ENCODE measurements around the gene HUS1B. TPM values are rescaled to one million over a fixed set of nuclear protein-coding genes. Genes with fewer than 3 reads are reported as not detected.

HUS1B gene
- total and polyA plus RNA-seq, 9 of the 15 experiments (the other 6 are each of a cell fraction or from before 2014, with no cell fraction given), result 0.16 to 1.4 (median 0.38) TPM; not detected in 1

DNA sequence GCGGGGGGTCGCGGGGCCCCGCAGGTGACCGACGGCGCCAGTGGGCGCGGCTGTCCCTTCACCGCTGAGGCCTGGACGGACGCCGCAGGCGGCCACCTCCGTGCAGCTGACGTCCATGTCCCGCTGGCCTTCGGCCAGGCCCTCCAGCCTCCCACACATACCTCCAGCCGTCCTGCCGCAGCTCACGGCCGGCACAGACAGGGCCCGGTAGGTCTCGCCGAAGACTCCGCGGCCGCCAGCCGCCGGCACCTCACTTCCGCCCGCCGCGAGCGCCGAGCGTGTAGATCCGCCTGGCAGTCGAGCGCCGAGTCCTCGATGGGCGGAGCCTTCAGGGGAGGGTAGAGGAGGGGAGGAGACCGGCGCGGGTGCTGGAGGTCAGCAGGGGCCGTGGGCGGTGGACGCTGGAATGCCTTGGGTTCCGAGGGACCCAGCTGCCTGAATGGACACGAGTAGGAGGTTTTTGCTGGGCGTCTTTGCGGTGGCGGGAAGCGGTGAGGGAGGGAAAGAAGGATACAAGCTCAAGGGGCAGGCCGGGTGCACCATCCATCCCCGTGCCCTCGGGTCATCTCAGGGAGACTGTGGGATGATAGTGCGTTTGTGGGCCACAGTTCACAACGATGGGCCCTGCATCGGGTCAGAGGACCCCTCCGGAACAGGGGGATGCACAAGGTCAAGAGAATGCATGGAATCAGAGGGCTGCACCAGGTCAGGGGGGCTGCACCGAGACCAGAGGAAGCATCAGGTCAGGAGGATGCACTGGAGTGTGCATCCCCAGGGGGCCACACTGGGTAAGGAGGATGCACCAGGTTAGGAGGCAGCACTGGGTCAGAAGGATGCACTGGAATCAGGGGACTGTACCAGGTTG lies 36.2 kb upstream of the HUS1B start, which contains the start of gene EXOC2 (continued):
- TF ChIP-seq, protein P1, sequence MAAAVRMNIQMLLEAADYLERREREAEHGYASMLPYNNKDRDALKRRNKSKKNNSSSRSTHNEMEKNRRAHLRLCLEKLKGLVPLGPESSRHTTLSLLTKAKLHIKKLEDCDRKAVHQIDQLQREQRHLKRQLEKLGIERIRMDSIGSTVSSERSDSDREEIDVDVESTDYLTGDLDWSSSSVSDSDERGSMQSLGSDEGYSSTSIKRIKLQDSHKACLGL (CRISPR knock-in tag; IDR thresholded peaks at IDR 0.05; ENCODE audit: borderline replicate concordance, poor library complexity, severe bottlenecking), result no peak
- TF ChIP-seq CREB1 (IDR thresholded peaks at IDR 0.05) (peak; percentile 76), CREB1 (CRISPR knock-in tag; IDR thresholded peaks at IDR 0.05) (peak; percentile 83), ARHGAP35 (IDR thresholded peaks at IDR 0.05; ENCODE audit: partially characterized antibody) (no peak), EHMT2 (IDR thresholded peaks at IDR 0.05) (peak; percentile 37; the same call in 1 of the 2 replicates), KHSRP (IDR thresholded peaks at IDR 0.05) (no peak), STAT5A (IDR thresholded peaks at IDR 0.05; ENCODE audit: borderline replicate concordance, low read length) (no peak), HNRNPUL1 (IDR thresholded peaks at IDR 0.05; ENCODE audit: low read length) (no peak), NCOA6 (IDR thresholded peaks at IDR 0.05) (peak; percentile 79), TAL1 (IDR thresholded peaks at IDR 0.05) (no peak), CHD2 (IDR thresholded peaks at IDR 0.05; ENCODE audit: low read depth, low read length) (no peak), DPF2 (IDR thresholded peaks at IDR 0.05) (peak; percentile 50; the same call in 1 of the 2 replicates), PRMT5 (CRISPR knock-in tag; IDR thresholded peaks at IDR 0.05) (no peak), TAF7 (tag; IDR thresholded peaks at IDR 0.05) (no peak), ETV5 (CRISPR knock-in tag; IDR thresholded peaks at IDR 0.05; ENCODE audit: low read depth) (peak; percentile 100)
- TF ChIP-seq, protein P2, sequence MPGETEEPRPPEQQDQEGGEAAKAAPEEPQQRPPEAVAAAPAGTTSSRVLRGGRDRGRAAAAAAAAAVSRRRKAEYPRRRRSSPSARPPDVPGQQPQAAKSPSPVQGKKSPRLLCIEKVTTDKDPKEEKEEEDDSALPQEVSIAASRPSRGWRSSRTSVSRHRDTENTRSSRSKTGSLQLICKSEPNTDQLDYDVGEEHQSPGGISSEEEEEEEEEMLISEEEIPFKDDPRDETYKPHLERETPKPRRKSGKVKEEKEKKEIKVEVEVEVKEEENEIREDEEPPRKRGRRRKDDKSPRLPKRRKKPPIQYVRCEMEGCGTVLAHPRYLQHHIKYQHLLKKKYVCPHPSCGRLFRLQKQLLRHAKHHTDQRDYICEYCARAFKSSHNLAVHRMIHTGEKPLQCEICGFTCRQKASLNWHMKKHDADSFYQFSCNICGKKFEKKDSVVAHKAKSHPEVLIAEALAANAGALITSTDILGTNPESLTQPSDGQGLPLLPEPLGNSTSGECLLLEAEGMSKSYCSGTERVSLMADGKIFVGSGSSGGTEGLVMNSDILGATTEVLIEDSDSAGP (CRISPR knock-in tag; IDR thresholded peaks at IDR 0.05), result 0 out of 2 replicates have a peak, but pooled peaks have one; percentile 38
- TF ChIP-seq, protein P3, sequence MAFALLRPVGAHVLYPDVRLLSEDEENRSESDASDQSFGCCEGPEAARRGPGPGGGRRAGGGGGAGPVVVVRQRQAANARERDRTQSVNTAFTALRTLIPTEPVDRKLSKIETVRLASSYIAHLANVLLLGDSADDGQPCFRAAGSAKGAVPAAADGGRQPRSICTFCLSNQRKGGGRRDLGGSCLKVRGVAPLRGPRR (CRISPR knock-in tag; IDR thresholded peaks at IDR 0.05), result no peak
- TF ChIP-seq, protein P4, sequence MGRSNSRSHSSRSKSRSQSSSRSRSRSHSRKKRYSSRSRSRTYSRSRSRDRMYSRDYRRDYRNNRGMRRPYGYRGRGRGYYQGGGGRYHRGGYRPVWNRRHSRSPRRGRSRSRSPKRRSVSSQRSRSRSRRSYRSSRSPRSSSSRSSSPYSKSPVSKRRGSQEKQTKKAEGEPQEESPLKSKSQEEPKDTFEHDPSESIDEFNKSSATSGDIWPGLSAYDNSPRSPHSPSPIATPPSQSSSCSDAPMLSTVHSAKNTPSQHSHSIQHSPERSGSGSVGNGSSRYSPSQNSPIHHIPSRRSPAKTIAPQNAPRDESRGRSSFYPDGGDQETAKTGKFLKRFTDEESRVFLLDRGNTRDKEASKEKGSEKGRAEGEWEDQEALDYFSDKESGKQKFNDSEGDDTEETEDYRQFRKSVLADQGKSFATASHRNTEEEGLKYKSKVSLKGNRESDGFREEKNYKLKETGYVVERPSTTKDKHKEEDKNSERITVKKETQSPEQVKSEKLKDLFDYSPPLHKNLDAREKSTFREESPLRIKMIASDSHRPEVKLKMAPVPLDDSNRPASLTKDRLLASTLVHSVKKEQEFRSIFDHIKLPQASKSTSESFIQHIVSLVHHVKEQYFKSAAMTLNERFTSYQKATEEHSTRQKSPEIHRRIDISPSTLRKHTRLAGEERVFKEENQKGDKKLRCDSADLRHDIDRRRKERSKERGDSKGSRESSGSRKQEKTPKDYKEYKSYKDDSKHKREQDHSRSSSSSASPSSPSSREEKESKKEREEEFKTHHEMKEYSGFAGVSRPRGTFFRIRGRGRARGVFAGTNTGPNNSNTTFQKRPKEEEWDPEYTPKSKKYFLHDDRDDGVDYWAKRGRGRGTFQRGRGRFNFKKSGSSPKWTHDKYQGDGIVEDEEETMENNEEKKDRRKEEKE (IDR thresholded peaks at IDR 0.05; ENCODE audit: borderline replicate concordance in 1 of 2, control insufficient read depth in 1 of 2, low read depth in 2 of 2, low read length in 1 of 2), result no peak
- TF ChIP-seq, protein P5, sequence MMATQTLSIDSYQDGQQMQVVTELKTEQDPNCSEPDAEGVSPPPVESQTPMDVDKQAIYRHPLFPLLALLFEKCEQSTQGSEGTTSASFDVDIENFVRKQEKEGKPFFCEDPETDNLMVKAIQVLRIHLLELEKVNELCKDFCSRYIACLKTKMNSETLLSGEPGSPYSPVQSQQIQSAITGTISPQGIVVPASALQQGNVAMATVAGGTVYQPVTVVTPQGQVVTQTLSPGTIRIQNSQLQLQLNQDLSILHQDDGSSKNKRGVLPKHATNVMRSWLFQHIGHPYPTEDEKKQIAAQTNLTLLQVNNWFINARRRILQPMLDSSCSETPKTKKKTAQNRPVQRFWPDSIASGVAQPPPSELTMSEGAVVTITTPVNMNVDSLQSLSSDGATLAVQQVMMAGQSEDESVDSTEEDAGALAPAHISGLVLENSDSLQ (IDR thresholded peaks at IDR 0.05), result no peak
- TF ChIP-seq, protein P6, sequence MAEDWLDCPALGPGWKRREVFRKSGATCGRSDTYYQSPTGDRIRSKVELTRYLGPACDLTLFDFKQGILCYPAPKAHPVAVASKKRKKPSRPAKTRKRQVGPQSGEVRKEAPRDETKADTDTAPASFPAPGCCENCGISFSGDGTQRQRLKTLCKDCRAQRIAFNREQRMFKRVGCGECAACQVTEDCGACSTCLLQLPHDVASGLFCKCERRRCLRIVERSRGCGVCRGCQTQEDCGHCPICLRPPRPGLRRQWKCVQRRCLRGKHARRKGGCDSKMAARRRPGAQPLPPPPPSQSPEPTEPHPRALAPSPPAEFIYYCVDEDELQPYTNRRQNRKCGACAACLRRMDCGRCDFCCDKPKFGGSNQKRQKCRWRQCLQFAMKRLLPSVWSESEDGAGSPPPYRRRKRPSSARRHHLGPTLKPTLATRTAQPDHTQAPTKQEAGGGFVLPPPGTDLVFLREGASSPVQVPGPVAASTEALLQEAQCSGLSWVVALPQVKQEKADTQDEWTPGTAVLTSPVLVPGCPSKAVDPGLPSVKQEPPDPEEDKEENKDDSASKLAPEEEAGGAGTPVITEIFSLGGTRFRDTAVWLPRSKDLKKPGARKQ (CRISPR knock-in tag; IDR thresholded peaks at IDR 0.05), result no peak
